Epithelial cell of proximal tubule (primary cell): ENCODE data around the gene TPRG1. TPM values are rescaled to one million over a fixed set of nuclear protein-coding genes. Genes with fewer than 3 reads are reported as not detected.

Experiments
- DNase-seq: peaks from one replicate; pipeline ENCODE4 v3.0.0-alpha.2; 2011; ENCODE audit warnings: low read depth
- H3K4me3 ChIP-seq: 2 replicates; pipeline ENCODE4 v1.5.1; 2011; ENCODE audit warnings: low read depth, mild to moderate bottlenecking, low read length
- total RNA-seq: library from RNA; depleted of rRNA; stranded (reverse); fragments of >200 nt; gene quantifications from 2 replicates; pipeline ENCODE4 v1.2.3, GENCODE V29; 2015
- TF ChIP-seq, protein P1 (sequence below): conservative IDR thresholded peaks from 2 replicates; pipeline ENCODE4 v1.5.1; 2012; ENCODE audit warnings: low read depth, mild to moderate bottlenecking, low read length

The TPRG1 gene
- total RNA-seq, 1 donor from 2014 or later = not detected

DNA sequence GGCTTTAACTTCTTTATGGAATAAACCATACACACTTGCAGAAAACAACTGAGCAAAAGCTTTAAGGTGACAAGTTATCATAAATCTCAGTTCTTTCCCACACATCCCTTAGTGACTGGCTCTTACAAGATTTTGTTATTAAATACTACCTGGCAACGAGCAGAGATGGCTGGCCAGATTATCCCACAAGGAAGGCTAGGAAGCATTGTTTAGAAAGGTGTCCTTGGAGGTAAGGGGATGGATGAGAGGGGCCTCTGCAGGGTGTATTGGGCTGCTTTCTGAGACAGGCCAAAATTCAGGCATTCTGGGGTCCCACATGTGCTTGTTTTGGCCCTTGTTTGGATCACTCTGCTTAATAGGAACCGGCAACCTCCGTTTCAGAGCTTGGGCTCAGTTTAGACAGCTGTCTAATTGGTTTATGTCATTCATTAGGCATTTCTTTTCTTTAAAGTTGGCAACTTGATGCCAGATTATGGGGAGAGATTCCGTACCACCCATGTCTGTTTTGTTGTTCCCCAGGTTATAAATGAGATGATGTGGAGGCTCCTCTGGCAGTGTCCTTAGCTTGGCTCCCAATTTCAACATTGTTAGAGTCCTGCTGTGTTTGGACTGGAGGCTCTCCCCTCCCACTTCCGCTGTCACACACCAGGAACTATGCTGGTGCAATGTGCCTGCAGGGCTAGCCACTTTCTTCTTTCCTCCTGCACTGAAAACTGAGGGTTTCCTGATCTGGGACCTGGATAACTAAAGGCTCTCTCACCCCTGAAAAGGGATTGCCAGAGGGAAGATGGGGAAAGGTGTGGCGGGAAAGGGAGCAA is 121.1 kb downstream of the TPRG1 start:
- TF ChIP-seq, protein P1, sequence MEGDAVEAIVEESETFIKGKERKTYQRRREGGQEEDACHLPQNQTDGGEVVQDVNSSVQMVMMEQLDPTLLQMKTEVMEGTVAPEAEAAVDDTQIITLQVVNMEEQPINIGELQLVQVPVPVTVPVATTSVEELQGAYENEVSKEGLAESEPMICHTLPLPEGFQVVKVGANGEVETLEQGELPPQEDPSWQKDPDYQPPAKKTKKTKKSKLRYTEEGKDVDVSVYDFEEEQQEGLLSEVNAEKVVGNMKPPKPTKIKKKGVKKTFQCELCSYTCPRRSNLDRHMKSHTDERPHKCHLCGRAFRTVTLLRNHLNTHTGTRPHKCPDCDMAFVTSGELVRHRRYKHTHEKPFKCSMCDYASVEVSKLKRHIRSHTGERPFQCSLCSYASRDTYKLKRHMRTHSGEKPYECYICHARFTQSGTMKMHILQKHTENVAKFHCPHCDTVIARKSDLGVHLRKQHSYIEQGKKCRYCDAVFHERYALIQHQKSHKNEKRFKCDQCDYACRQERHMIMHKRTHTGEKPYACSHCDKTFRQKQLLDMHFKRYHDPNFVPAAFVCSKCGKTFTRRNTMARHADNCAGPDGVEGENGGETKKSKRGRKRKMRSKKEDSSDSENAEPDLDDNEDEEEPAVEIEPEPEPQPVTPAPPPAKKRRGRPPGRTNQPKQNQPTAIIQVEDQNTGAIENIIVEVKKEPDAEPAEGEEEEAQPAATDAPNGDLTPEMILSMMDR = no peak
- no peak for DNase-seq
- H3K4me3 ChIP-seq = no peak overlapping the region

DNA sequence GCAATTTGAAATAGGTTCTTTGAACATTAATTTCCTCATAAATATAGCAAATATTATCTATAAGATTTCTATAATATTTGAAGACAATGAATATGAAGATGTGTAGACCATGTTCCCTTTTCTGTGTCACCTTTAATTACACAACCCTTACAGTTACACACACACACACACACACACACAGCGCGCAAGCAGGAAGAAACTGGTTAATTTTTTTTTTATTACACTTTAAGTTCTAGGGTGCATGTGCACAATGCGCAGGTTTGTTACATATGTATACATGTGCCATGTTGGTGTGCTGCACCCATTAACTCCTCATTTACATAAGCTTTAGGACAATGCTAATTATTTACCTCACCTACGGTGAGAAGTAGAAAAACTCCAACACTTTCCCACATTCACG is 122.9 kb downstream of the TPRG1 start:
- H3K4me3 ChIP-seq = no peak overlapping the region
- no peak for DNase-seq
- TF ChIP-seq, protein P1 = no peak

DNA sequence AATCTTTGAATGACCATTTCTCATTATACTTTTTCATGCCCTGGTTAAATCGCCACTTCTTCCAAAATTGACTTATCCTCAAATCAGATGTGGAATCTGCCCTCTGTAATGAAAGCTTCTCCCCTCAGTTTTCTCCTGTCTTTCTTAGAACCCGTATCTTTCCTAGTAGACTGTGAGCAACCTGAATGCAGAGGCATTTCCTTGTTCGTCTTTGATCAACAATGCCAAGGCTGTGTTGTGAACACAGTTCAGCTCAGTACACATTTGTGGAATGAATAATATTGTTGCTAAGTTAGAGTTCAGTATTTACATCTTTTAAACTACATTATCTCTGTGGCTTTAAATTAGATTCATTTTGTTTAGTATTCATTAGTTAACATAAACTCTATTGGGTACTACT is 123.3 kb downstream of the TPRG1 start:
- TF ChIP-seq, protein P1 = no peak
- H3K4me3 ChIP-seq = no peak overlapping the region
- no peak for DNase-seq

DNA sequence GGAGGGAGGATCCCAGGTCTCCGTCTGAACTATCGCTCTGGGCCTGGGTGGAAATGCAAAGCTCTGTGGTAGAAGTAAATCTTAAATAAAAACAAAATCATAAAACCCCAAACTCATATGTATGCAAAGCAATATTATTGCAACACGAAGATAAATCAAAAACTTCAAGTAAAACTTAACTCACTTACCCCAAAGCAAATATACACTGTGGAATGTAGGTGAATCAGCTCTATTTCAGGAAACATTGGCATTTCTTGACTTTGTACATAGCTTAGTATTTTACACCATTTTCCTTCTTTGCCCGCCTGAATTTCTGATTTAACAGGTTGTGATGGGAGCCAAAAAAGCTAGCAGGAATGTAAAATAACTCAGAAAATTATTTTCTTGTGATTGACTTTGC is 126.2 kb downstream of the TPRG1 start:
- TF ChIP-seq, protein P1 = no peak
- H3K4me3 ChIP-seq = no peak overlapping the region
- no peak for DNase-seq

DNA sequence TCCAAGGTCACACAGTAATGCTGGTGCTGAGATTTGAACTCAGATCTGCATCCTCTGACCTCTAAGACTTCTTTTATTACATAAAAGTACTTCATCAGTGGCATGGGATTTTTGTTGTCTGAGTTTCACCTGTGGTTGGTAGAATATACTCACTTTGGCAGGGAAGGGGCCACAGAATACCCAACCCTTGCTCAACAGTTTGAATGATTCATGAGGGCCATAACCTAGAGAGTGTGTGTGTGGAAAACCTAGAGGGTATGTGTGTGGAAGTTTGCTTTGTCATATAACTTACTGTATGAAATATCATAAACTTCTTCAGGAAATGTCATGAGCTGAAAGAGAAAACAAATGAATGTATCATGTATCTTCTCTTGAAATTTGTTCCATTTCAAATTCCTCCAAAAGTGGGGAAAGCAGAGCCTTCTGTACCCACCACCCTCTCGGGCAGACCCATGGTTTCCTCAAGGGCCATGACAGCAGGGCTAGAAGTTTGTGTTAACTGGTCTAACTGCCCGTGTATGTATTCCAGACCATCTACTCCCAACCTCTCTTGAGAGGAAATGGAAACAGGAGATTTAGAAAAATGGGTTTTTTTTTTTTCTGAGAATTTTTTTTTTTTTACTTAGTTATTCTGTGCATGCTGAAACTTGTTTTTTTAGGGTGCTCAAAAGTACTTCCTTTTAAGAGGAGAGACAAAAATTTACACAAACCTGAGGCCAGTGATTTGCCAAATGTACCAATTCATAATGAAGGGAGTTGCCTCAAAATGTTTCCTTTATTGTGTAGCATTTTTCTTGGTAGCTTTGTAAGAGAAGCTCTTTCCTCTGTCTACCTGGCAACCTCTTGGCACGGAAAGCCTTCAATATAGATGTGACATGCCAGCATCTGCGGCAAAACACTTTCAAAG is 127.0 kb downstream of the TPRG1 start:
- TF ChIP-seq, protein P1 = no peak
- DNase-seq = no peak
- no peak overlapping the region for H3K4me3 ChIP-seq

DNA sequence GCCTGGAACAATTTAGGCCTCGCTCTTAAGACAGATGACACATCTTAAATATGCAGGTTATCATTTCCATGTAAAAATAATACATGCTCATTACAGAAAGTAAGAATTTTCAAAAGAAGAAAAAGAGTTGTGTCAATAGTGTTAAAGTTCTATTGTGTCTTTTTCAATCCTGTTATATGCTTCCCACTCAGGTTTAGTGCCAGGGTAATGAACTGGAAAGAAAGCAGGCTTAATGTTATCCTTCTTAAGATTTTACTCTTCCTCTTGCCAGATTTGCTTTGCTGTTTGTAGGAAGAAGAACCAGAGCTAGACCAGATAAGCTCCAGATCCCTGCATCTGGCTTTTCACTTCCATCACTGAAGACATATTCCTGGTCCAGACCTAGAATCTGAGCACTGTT is 128.6 kb downstream of the TPRG1 start:
- DNase-seq = no peak
- TF ChIP-seq, protein P1 = no peak

More for the DNA sequence above, 128.6 kb downstream of the TPRG1 start:
- H3K4me3 ChIP-seq = no peak overlapping the region
